Prostate gland (tissue), 2 donors: ENCODE results near the gene POLL. TPM values are rescaled to one million over a fixed set of nuclear protein-coding genes. Genes with fewer than 3 reads are reported as not detected.

ENCODE experiments used
- DNase-seq: peaks from one replicate; pipeline ENCODE4 v3.0.0-alpha.2; 2019; ENCODE audit warnings: low spot score
- H3K27ac ChIP-seq, 2 donors: fragments of 200-600 bp; sonication (generic); 2 replicates each; pipeline ENCODE4 v1.5.1; 2017 to 2019
- H3K27me3 ChIP-seq: fragments of 200-600 bp; sonication (generic); replicated peaks from 2 replicates; pipeline ENCODE4 v1.5.1; 2019; ENCODE audit not compliant: insufficient read depth
- H3K36me3 ChIP-seq, 2 donors: fragments of 200-600 bp; sonication (generic); 1 replicate in 1 of 2; 2 replicates in 1 of 2; pipeline versions ENCODE4 v1.5.1 to v1.8.1; 2017 to 2019
- H3K4me1 ChIP-seq: fragments of 200-600 bp; sonication (generic); replicated peaks from 2 replicates; pipeline ENCODE4 v1.5.1; 2019
- H3K4me3 ChIP-seq, 2 donors: fragments of 200-600 bp; sonication (generic); 2 replicates each; pipeline ENCODE4 v1.5.1; 2017 to 2019
- H3K9me3 ChIP-seq: fragments of 200-600 bp; sonication (generic); 2 replicates; pipeline ENCODE4 v1.5.1; 2017
- POLR2A ChIP-seq: fragments of 450-650 bp; IDR thresholded peaks from one replicate; pipeline ENCODE4 v1.6.1; 2016; ENCODE audit warnings: antibody characterized with exemption, mild to moderate bottlenecking
- POLR2AphosphoS5 ChIP-seq: sonication (generic); formaldehyde crosslinking; IDR thresholded peaks from one replicate; pipeline ENCODE4 v1.6.1; 2017; ENCODE audit warnings: antibody characterized with exemption
- WGBS: methylation state at CpG from one replicate; pipeline ENCODE4 v1.1.5; 2018; 5-methylcytosine and 5-hydroxymethylcytosine counted together
- intact Hi-C: fragments of 100-400 bp; cut with DNase I; formaldehyde crosslinking; loops from one replicate; pipeline ENCODE4 v1.14.2; 2022
- total RNA-seq, 2 donors: library from RNA; depleted of rRNA; stranded (reverse); fragments of >200 nt; gene quantifications; one replicate each; pipeline ENCODE4 v1.1.0, GENCODE V29; 2016
- TF ChIP-seq, protein P1 (sequence below), 4 experiments: fragments of 200-600 bp in 2 of 4; fragments of 450-650 bp in 2 of 4; sonication (generic) in 2 of 4; IDR thresholded peaks; 1 replicate in 3 of 4; 2 replicates in 1 of 4; pipeline ENCODE4 v1.5.1; 2016 to 2019; ENCODE audit warnings: antibody characterized with exemption in 4 of 4, mild to moderate bottlenecking in 2 of 4, moderate library complexity in 2 of 4

POLL gene
- total RNA-seq, 2 donors from 2014 or later = 23.2 to 44.7 TPM

- TF ChIP-seq POLR2A = no peak
- TF ChIP-seq POLR2AphosphoS5 = no peak
- TF ChIP-seq, protein P1, sequence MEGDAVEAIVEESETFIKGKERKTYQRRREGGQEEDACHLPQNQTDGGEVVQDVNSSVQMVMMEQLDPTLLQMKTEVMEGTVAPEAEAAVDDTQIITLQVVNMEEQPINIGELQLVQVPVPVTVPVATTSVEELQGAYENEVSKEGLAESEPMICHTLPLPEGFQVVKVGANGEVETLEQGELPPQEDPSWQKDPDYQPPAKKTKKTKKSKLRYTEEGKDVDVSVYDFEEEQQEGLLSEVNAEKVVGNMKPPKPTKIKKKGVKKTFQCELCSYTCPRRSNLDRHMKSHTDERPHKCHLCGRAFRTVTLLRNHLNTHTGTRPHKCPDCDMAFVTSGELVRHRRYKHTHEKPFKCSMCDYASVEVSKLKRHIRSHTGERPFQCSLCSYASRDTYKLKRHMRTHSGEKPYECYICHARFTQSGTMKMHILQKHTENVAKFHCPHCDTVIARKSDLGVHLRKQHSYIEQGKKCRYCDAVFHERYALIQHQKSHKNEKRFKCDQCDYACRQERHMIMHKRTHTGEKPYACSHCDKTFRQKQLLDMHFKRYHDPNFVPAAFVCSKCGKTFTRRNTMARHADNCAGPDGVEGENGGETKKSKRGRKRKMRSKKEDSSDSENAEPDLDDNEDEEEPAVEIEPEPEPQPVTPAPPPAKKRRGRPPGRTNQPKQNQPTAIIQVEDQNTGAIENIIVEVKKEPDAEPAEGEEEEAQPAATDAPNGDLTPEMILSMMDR (IDR thresholded peaks at IDR 0.05) = peak in 1 of 4 experiments; percentile 3
- no peaks in the 10 kb centered on the region for H3K36me3 ChIP-seq
- no peaks in the 10 kb centered on the region for H3K4me1 ChIP-seq
- DNase-seq = no peak
- 11% methylated on average over 17 of the region's 37 CpGs for WGBS
- H3K27me3 ChIP-seq = peaks cover 5% of the 10 kb centered on the region
- intact Hi-C loops = loop anchor here (1.0 to 5.0 kb wide), 2 partner anchors 357 to 408 kb away; no protein-coding TSS in a partner anchor
- no peaks in the 10 kb centered on the region for H3K9me3 ChIP-seq
- H3K27ac ChIP-seq = no peak overlapping the region
- peak overlapping the region; percentile 38 to 40 for H3K4me3 ChIP-seq
Observed at GRCh38 chr10:101570428-101571270, 17.4 kb downstream of the POLL start.

DNA sequence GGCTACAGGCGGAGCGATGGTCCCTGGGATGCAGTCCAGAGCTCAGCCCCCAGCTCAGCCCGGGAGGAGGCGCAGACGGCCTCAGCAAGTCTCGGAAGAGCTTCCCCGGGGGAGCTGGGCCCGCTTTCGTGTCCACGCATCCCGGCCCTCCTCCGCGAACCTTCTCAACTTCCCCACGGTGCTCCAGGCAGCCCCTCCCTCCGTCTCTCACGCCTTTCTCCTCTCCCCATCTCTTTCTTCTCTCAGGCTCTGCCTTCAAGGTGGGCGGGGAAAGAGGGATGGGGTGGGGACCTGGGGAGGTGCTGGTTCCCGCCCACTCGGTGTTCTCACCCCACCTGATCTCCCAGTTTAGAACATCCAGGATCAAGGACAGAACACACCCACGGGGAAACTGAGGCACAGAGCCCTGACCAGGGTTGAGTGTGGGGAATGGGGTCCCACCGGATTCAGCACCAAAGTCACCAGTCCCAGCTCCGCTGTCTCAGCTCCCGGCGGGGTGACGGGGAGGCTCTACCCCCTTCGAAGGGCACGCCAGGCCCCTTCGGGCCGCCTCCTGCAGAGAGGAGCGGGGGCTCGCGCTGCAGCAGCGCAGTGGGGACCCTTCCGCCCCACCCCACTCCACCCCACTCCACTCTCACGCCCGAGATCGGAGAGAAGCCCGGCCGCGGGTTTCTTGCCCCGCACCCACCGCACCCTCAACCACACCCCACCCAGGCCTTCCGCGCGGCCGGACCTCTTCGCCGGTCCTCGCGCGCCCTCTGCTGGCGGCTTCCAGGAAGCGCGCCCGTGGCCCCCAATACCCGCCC lies 18.2 kb downstream of the POLL start:
- peak; percentile 76 for DNase-seq
- Histone ChIP-seq H3K36me3 (no peaks in the 10 kb centered on the region), H3K4me1 (no peaks in the 10 kb centered on the region), H3K9me3 (no peaks in the 10 kb centered on the region), H3K4me3 (peak overlapping the region; percentile 38 to 40), H3K27me3 (peaks cover 10% of the 10 kb centered on the region), H3K27ac (no peak overlapping the region)
- TF ChIP-seq, protein P1 (IDR thresholded peaks at IDR 0.05) = peak; percentile 78 to 96 (median 88)
- no peak for TF ChIP-seq POLR2A
- 1% methylated on average over 34 of the region's 56 CpGs for WGBS
- intact Hi-C loops = loop anchor here (1.0 to 10.0 kb wide), 4 partner anchors 105 to 408 kb away; no protein-coding TSS in a partner anchor

GRCh38 chr10:101569323-101569621 lies 18.8 kb downstream of the POLL start:
- no peak for DNase-seq
- H3K4me1 ChIP-seq = no peaks in the 10 kb centered on the region
- H3K27me3 ChIP-seq = peaks cover 10% of the 10 kb centered on the region
- TF ChIP-seq POLR2AphosphoS5 (no peak), POLR2A (no peak)
- TF ChIP-seq, protein P1 (IDR thresholded peaks at IDR 0.05) = no peak
- H3K4me3 ChIP-seq = no peak overlapping the region
- H3K9me3 ChIP-seq = no peaks in the 10 kb centered on the region
- WGBS = 8% methylated on average over 11 of the region's 11 CpGs
- intact Hi-C loops = loop anchor here (10.0 kb wide), 2 partner anchors 104 to 274 kb away; no protein-coding TSS in a partner anchor
- no peaks in the 10 kb centered on the region for H3K36me3 ChIP-seq
- no peak overlapping the region for H3K27ac ChIP-seq

DNA sequence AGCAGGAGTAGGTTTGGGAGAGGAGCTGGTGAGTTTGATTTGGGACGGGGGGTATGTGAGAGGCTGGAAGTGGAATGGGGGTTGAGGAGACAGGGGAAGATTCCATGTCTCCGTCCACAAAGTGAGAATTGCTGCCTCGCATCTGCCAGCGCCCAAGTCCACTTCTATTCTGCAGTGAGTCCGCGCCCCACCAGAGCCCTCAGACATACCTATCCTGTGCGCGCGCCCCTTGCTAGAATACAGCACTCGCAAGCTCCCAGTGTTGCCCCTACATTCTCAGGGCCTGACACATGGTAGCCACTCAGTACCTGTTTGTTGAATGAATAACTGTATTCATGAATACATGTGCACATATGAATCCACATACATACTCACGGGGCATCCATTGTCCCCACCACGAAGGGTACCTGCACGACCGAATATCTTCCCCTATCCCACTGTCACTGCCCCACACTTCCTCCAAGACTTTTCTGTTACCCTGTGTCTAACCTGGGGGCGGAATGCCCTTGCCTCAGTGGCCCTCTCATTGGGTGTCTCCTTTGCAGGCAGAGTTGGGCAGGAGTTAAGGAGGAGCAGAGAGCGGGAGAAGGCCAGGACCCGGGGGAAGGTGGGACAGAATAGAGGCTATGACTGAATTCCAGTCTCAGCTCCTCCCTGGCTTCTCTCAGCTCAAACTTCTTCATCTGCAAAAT lies 19.9 kb downstream of the POLL start:
- TF ChIP-seq POLR2AphosphoS5 = no peak
- H3K27ac ChIP-seq = no peak overlapping the region
- no peaks in the 10 kb centered on the region for H3K9me3 ChIP-seq
- DNase-seq = no peak
- intact Hi-C loops = loop anchor here (10.0 kb wide), 2 partner anchors 103 to 273 kb away; no protein-coding TSS in a partner anchor
- no peak overlapping the region for H3K4me3 ChIP-seq
- no peaks in the 10 kb centered on the region for H3K4me1 ChIP-seq
- H3K36me3 ChIP-seq = no peaks in the 10 kb centered on the region
- peaks cover 10% of the 10 kb centered on the region for H3K27me3 ChIP-seq
- WGBS = 84% methylated on average over 17 of the region's 17 CpGs
